T-helper 1 cell treated with Interleukin-12 subunit alpha and Interleukin-12 subunit beta and Interleukin-4 antibody, amounts not matched to agents 30 ng/mL and 1 ng/mL, for 36 hours (primary cell): ENCODE data around the gene PGR. TPM values are rescaled to one million over a fixed set of nuclear protein-coding genes. Genes with fewer than 3 reads are reported as not detected.

ENCODE experiments used
- intact Hi-C: fragments of 100-400 bp; cut with micrococcal nuclease; formaldehyde crosslinking; loops from one replicate; pipeline ENCODE4 v1.15.1; 2024
- total RNA-seq: library from RNA; stranded (reverse); gene quantifications from 2 replicates; pipeline ENCODE4 v1.2.3, GENCODE V29; 2022

The PGR gene
- total RNA-seq, 1 donor from 2014 or later, result not detected

DNA sequence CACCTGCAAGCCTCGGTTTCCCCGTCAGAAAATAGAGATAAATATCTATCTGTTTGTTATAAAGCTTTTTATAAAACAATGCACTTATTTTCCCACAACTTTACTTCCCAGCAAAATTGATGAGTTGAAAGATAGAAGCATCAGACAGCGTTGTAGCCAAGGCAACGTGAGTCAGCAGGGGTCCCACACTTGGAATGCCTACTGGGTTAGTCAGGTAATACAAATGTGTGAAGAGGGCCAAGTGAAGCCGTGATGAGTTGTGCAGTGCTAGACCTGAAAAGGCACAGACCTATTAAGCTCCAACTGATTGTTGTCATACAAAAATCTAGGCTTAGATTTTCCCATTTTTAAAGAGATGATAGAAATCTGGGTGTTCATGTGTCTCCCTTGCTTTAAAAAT is 118.7 kb downstream of the PGR start:
- intact Hi-C loops, result no loop called here

DNA sequence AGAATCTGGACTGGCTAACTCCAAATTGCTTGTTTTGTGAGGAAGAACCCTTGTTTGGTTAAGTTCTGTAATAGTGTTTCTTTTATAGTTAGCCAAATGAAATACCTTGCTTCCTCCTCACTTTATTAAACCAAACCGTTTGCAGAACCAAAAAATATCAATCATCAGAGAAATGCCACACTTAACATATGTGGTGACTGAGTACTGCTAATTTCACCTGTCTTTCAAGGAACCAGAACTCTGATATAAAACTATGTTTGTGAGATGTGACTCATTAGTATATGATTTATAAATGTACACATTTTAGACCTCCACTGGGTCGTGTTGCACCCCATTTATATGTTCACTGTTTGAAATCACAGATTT is 119.9 kb downstream of the PGR start:
- intact Hi-C loops, result no loop called here

DNA sequence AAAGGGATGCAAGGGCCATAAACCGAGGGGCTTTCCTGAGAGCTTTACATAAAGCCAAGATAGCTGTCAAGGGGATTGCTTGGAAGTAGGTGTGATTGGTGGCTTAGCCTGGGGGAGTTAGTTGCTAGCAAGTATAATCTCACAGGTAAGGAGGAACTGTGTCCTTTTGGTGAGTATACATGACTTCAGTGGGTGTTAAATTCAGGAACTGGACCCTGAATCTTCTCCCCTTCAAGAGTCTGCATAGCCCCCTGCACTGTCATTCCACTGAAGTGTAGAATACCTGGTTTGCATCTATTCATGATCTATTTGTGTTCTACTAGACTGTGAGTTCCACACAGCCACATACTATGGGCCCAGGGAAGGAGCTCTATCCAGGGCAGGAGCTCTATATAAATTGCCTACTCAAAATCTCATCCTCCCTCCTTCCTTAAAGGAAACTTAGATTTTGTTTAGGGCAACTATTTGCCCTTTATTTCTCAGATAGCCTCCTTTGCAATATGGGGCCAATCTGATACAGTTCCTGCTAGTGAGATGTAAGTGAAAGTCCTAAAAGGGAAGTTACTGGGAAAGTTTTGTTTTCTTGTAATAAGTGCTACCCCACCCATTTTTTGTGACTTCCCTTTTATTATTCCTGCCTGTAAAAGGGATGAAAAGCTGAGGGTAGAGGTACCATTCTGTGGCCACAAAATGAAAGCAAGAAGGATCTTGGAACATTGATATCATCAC is 120.5 kb downstream of the PGR start:
- intact Hi-C loops, result no loop called here

DNA sequence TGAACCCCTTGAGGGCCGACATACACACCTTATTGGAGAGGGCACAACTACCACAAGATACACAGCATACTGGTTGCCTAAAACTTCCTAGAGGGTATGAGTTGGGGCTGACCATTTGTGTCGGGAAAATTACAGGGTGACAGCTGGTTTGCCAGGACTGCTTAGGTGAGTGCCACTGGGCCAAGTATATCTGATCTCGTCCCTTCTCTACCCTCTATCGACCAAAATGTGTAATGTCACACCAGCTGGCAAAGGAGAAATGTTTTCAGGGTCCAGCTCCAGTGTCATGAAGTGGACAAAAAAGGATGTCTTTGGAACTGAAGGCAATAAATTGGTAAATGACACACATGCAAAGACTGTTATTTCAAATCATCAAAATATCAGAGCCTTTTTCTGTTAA is 126.1 kb downstream of the PGR start:
- intact Hi-C loops, result no loop called here

DNA sequence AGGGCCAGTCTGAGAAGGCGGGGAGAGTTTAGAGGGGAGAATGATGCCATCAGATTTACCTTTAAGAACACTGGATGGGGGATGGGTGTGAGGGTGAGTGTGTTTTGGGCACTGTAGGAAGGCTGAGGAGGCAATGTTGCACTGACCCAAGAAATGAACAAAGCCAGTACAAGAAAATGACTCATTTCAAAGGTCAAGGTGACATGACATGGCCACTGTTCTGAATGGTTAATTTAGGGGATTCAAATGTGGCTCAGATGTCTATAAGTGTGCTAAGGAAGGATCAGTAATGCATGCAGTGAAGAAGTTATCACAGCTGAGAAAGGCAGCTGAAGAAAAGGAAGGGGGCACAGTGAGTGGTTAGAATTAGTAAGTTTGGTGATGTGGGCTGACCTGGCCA is 129.9 kb downstream of the PGR start:
- intact Hi-C loops, result no loop called here

DNA sequence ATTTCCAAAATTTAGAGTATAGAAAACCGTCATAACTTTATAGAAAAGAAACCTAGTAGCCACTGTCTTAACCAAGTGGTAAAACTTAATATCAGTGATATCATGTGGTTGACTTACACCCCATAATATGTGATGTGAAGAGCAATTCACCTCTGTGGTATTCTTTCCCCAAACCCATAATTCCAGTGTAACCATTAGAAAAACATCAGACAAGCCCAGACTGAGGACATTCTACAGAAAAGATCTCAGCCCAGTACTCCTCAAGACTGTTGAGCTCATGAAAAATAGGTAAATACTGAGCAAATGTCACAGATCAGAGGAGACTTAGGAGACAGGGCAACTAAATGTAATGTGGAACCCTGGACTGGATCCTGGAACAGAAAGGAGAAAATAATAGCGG is 134.6 kb downstream of the PGR start:
- intact Hi-C loops, result no loop called here

DNA sequence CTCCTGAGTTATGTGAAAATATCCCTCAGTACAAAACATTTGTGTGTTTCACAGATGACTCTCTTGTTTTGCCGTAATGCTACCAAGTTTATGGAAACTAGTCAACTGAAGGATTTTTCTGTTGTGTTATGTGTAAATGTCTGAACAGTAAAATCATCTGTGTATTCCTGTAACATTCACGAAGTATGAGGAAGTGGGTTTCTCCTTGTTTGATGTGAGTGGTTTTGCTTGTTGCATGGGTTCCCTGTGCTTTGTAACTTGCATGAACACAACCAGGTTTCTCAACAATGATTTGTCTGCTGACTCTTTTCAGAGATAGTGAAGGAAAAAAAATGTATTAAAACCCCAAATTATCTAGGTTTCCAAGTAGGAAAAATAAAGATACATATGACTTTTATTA is 138.1 kb downstream of the PGR start:
- intact Hi-C loops, result no loop called here

DNA sequence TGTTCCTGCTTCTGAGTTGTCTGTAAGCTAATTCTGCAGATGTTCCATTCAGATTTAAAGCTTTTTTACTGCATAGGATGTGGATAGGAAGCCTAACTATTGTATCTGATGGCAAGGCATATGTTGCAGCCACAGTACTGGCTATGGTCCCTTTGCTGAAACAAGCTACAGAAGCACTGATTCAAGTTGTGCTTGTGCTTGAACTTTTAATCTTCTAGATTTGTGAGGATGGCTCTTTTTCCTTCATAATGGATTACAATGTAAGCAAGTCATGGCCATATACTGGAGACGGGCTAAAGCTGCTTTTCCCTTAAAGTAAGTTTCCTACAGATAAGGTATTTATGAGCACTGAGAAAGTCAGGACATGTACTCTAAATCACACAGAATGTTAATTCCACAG is 138.7 kb downstream of the PGR start:
- intact Hi-C loops, result no loop called here

DNA sequence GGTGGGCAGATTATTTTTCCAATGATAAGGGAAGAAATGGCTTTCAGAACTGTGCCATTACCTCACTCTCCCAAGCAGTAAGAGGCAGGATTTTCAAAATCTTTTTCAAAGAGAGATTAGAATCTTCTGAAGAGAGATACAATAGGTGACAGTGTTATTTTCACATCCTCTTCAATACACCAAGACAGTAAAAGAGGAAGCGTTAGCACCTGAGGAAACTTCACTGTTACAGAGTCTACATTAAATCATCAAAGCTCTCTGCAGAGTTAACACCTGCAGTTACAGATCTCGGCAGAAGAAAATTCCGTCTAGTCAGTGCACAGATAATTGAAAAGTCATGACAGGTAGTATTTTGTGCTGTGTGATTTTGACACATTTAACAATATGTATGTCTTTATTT is 144.9 kb downstream of the PGR start:
- intact Hi-C loops, result no loop called here

DNA sequence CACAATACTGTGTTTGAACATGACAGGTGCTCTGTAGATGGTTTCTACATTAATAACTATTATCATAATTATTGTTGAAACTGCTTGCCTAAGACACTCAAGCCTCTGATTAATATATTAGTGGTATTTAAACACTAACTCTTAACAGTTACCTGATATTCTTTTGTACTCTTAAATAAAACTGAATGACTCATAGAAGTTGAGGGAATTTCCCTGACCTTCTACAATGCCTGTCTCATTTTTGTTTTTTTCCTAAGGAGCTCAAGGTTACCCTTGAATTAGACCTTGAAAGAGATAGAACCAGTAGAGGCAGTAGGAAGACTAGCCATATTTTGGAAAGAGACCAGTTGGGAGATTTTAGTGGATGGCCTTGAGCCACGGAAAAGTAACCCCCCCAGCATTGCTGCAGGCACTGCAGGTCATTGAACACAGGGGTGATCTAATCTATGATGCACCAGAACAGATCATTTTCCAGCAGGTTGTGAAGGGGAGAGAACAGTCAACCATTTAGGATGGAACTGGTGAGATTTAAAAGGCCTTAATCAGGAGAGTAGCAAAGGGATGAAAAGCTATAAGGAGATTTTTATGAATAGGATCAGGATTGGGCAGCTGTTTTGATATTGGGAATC is 148.3 kb downstream of the PGR start:
- intact Hi-C loops, result no loop called here

DNA sequence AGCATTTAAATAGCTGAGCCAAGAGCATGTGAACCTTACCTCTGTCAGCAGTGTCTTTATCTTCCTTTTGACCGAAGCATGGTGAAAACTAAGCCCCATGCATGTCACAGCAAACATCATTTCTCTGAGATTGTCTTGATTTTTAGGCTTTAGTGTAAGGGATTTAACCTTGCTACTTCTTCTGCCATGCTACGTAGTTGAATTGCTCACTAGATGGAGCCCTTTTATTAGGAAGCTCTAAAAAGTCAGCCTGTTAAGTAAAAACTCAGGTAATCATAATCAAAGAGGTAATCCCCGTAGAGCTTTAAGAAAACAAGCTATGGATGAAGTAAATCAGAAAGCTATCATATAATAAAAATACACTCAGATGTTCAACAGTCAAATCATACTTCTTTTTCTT is 149.5 kb downstream of the PGR start:
- intact Hi-C loops, result no loop called here
